HG02938 (cell line): ENCODE data around the gene MRLN.

Experiments used
- ATAC-seq: cut with Tn5 transposase; IDR thresholded peaks from one replicate; pipeline ENCODE4 v1.9.1; 2021; ENCODE audit warnings: mild to moderate bottlenecking, moderate library complexity; ENCODE audit not compliant: unreplicated experiment

MRLN gene

DNA sequence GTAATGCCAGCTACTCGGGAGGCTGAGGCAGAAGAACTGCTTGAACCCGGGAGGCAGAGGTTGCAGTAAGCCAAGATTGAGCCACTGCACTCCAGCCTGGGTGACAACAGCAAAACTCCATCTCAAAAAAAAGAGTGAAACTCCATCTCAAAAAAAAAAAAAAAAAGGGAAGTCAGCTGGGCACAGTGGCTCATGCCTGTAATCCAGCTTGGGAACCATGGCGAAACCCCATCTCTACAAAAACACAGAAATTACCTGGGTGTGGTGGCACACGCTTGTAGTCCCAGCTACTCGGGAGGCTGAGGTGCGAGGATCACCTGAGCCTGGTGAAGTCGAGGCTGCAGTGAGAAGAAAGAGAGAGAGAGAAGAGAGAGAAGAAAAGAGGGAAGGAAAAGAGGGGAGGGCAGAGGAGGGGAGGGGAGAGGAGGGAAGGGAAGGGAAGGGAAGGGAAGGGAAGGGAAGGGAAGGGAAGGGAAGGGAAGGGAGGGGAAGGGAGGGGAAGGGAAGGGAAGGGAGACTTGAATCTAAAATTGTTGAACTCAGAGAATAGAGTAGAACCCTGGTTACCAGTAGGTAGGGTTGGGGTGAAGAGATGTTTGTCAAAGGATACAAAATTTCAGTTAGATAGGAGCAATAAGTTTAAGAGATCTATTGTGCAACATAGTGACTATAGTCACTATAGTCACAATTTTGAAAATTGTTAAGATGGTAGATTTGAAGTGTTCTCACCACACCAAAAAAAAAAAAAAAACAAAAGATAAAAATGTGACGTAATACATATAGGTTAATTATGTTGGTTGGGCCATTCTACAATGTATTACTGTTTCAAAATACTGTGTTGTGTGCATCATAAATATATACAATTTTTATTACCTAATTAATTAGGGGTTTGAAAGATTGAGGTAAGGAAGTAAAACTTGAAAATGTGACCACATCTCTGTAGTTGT is 46.1 kb downstream of the MRLN start:
- no peak for ATAC-seq

DNA sequence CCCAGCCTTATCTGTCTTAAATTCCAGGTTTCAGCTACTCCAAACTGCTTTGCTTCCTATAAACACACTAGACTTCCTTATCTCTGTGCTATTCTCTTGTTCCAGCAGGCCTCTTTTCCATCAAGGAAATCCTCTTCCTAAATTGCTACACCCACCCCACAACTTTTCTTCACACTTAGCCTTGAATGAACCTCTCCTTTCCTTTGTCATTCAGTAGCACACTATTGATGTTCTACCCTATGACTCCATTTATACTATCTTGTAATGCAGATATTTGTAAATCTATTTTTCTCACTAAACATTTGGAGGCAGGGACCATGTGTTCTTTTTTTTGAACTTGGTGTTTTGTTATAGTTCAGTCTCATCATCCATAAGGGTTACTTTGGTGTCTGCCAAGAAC is 47.3 kb downstream of the MRLN start:
- no peak for ATAC-seq

DNA sequence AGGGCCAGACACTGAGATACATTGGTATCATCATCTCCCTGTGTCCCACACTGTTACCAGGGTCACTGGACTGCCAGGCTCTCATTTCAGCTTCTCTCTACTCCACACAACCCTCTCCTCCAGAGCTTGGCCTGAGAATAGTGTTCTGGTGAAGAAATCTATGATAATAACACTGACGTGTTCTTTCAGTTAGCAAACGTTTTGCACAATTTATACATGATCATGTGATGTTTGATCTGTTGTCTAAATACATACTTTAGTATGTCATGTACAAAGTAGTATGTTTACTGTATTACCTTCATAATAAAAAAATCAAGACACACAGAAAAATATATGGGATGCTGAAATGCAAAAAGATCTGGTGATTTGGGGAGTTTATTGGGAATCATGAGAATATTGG is 48.6 kb downstream of the MRLN start:
- ATAC-seq = no peak

- no peak for ATAC-seq
Measured at GRCh38 chr10:59702347-59702746, 50.9 kb downstream of the MRLN start.

DNA sequence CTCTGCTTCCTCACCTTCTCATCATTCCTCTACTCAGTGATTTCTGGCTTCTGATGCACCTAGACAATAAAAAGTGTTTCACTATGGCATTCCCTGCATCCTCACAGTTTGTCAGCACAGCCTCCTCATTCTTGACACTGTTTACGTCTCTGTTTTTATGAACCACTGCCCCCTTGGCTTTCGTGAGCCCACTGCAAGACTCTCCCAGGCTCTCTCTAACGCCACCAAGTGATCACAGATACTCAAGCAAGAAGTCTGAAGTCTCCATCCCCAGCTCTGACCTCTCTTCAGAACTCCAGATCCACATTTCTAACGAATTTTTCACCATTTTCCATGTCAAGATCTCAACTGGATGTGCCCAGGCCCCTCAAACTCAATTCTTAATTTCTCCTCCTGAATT is 52.5 kb downstream of the MRLN start:
- no peak for ATAC-seq

DNA sequence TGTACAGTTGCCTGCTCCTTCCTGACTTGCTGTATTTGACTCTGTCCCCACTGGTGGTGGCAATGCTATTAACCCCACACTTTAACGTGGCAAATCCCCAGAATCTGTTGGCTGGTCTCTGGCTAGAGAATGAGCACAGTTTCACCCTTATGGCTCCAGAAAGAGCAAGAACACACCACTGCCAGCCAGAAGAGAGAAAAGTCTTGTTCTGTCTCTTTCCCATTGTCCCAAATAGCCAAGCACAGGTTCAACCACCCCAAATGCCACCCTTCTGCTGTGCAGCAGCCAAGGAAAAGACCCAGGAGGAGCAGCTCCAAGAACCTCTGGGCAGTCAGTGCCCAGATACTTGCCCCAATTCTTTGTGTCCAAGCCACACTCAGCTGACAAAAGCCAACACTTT is 54.9 kb downstream of the MRLN start:
- no peak for ATAC-seq

DNA sequence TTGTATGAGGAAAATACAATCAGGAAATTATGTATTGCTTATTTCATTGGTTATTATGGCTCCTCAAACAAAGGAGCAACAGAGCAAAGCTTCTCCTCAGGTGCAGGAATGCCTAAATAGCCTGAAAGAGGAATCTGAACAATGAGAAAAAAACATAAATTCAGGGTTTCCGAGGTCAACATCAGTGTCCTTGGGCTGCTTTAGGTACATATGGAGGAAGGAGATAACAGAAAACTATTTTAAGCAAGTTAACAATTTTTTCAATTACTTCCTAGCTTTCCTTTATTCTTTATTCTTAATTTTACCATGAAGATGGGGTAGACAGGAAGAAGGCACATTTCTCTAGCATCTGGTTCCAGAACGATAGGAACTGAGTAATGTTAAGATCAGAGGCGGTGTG is 57.6 kb downstream of the MRLN start:
- no peak for ATAC-seq

- ATAC-seq = no peak
Measured at GRCh38 chr10:59694936-59695335, 58.3 kb downstream of the MRLN start.

GRCh38 chr10:59692113-59692512 is 61.1 kb downstream of the MRLN start:
- ATAC-seq = no peak

DNA sequence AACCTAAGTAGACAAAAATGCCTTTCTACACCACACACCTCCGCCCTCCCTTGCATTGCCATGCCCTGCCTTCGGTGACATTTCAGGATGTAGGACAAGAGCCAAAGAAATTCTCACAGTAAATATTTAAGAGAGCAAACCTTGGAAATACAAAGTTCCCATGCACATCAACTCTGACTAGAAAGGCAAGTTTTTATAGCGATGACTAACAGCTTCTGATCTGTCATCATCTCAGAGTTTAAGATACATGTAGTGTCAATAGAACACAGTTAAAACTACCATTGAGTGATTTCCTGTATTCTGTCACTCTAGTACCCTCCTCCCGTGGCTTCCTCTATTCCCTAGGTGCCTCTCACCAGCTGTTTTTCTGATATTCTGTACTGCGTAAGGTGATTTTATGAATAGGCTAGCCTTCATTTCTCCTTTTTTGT is 64.3 kb downstream of the MRLN start:
- no peak for ATAC-seq

GRCh38 chr10:59687657-59688056 is 65.6 kb downstream of the MRLN start:
- no peak for ATAC-seq
